ENCODE results near the gene ACE2.

The ACE2 gene

GRCh38 chrX:15600049-15600448 is 711 bp downstream of the ACE2 start:
- Histone ChIP-seq H4K20me1 (ENCODE audit: insufficient read depth, low read length) (no peaks in the 10 kb centered on the region), H3K79me2 (ENCODE audit: insufficient read depth, low read length) (no peaks in the 10 kb centered on the region), H3K4me2 (ENCODE audit: insufficient read depth, low read length) (no peak overlapping the region), H3K4me1 (ENCODE audit: insufficient read depth, low read length) (no peaks in the 10 kb centered on the region), H2AFZ (ENCODE audit: low read depth, low read length) (no peak overlapping the region), H3K36me3 (ENCODE audit: insufficient read depth, low read length) (no peaks in the 10 kb centered on the region), H3K4me3 (ENCODE audit: low read depth in 1 of 2, low read length in 2 of 2) (no peak overlapping the region), H3K9ac (ENCODE audit: low read depth, low read length) (no peak overlapping the region), H3K27ac (ENCODE audit: low read length) (no peak overlapping the region), H3K27me3 (ENCODE audit: insufficient read depth, low read length, poor library complexity) (no peaks in the 10 kb centered on the region), H3K9me3 (ENCODE audit: insufficient read depth, low read length, severe bottlenecking) (no peaks in the 10 kb centered on the region)
- TF ChIP-seq CTCF (IDR thresholded peaks at IDR 0.05; ENCODE audit: borderline replicate concordance, extremely low read depth, low read length, poor library complexity, severe bottlenecking) (no peak), EZH2 (IDR thresholded peaks at IDR 0.05; ENCODE audit: borderline replicate concordance, low read depth, low read length, severe bottlenecking) (no peak)
- DNase-seq (no peak), ATAC-seq (ENCODE audit: insufficient read depth, low read depth) (no peak)

- Histone ChIP-seq H3K4me3 (ENCODE audit: low read depth in 1 of 2, low read length in 2 of 2) (no peak overlapping the region), H2AFZ (ENCODE audit: low read depth, low read length) (no peak overlapping the region), H3K27me3 (ENCODE audit: insufficient read depth, low read length, poor library complexity) (no peaks in the 10 kb centered on the region), H3K4me1 (ENCODE audit: insufficient read depth, low read length) (no peaks in the 10 kb centered on the region), H3K9me3 (ENCODE audit: insufficient read depth, low read length, severe bottlenecking) (no peaks in the 10 kb centered on the region), H3K4me2 (ENCODE audit: insufficient read depth, low read length) (no peak overlapping the region), H3K36me3 (ENCODE audit: insufficient read depth, low read length) (no peaks in the 10 kb centered on the region), H3K79me2 (ENCODE audit: insufficient read depth, low read length) (no peaks in the 10 kb centered on the region), H3K9ac (ENCODE audit: low read depth, low read length) (no peak overlapping the region), H4K20me1 (ENCODE audit: insufficient read depth, low read length) (no peaks in the 10 kb centered on the region), H3K27ac (ENCODE audit: low read length) (no peak overlapping the region)
- no peak for ATAC-seq (ENCODE audit: insufficient read depth, low read depth)
- TF ChIP-seq EZH2 (IDR thresholded peaks at IDR 0.05; ENCODE audit: borderline replicate concordance, low read depth, low read length, severe bottlenecking) (no peak), CTCF (IDR thresholded peaks at IDR 0.05; ENCODE audit: borderline replicate concordance, extremely low read depth, low read length, poor library complexity, severe bottlenecking) (no peak)
- no peak for DNase-seq
These were observed 1.3 kb downstream of the ACE2 start for GRCh38 chrX:15599461-15599860.

- H3K4me2 ChIP-seq (ENCODE audit: insufficient read depth, low read length) = no peak overlapping the region
- ATAC-seq (ENCODE audit: insufficient read depth, low read depth) (no peak), DNase-seq (no peak)
- no peaks in the 10 kb centered on the region for H3K27me3 ChIP-seq (ENCODE audit: insufficient read depth, low read length, poor library complexity)
- H3K9ac ChIP-seq (ENCODE audit: low read depth, low read length) = no peak overlapping the region
- H3K79me2 ChIP-seq (ENCODE audit: insufficient read depth, low read length) = no peaks in the 10 kb centered on the region
- no peak overlapping the region for H3K27ac ChIP-seq (ENCODE audit: low read length)
- H3K9me3 ChIP-seq (ENCODE audit: insufficient read depth, low read length, severe bottlenecking) = no peaks in the 10 kb centered on the region
- no peaks in the 10 kb centered on the region for H3K36me3 ChIP-seq (ENCODE audit: insufficient read depth, low read length)
- H3K4me1 ChIP-seq (ENCODE audit: insufficient read depth, low read length) = no peaks in the 10 kb centered on the region
- no peaks in the 10 kb centered on the region for H4K20me1 ChIP-seq (ENCODE audit: insufficient read depth, low read length)
- H3K4me3 ChIP-seq (ENCODE audit: low read depth in 1 of 2, low read length in 2 of 2) = no peak overlapping the region
- TF ChIP-seq CTCF (IDR thresholded peaks at IDR 0.05; ENCODE audit: borderline replicate concordance, extremely low read depth, low read length, poor library complexity, severe bottlenecking) (no peak), EZH2 (IDR thresholded peaks at IDR 0.05; ENCODE audit: borderline replicate concordance, low read depth, low read length, severe bottlenecking) (no peak)
- H2AFZ ChIP-seq (ENCODE audit: low read depth, low read length) = no peak overlapping the region
These were observed 2.7 kb downstream of the ACE2 start for GRCh38 chrX:15598026-15598425.

- Histone ChIP-seq H4K20me1 (ENCODE audit: insufficient read depth, low read length) (no peaks in the 10 kb centered on the region), H3K36me3 (ENCODE audit: insufficient read depth, low read length) (no peaks in the 10 kb centered on the region), H3K9me3 (ENCODE audit: insufficient read depth, low read length, severe bottlenecking) (no peaks in the 10 kb centered on the region), H3K4me3 (ENCODE audit: low read depth in 1 of 2, low read length in 2 of 2) (no peak overlapping the region), H3K4me2 (ENCODE audit: insufficient read depth, low read length) (no peak overlapping the region), H3K9ac (ENCODE audit: low read depth, low read length) (no peak overlapping the region), H3K27me3 (ENCODE audit: insufficient read depth, low read length, poor library complexity) (no peaks in the 10 kb centered on the region), H3K4me1 (ENCODE audit: insufficient read depth, low read length) (no peaks in the 10 kb centered on the region), H2AFZ (ENCODE audit: low read depth, low read length) (no peak overlapping the region), H3K79me2 (ENCODE audit: insufficient read depth, low read length) (no peaks in the 10 kb centered on the region), H3K27ac (ENCODE audit: low read length) (no peak overlapping the region)
- ATAC-seq (ENCODE audit: insufficient read depth, low read depth) (no peak), DNase-seq (no peak)
- TF ChIP-seq EZH2 (IDR thresholded peaks at IDR 0.05; ENCODE audit: borderline replicate concordance, low read depth, low read length, severe bottlenecking) (no peak), CTCF (IDR thresholded peaks at IDR 0.05; ENCODE audit: borderline replicate concordance, extremely low read depth, low read length, poor library complexity, severe bottlenecking) (no peak)
These were observed 6.4 kb downstream of the ACE2 start for GRCh38 chrX:15594371-15594770.
